ENCODE measurements around the gene ROGDI. TPM values are rescaled to one million over a fixed set of nuclear protein-coding genes. Genes with fewer than 3 reads are reported as not detected.

The ROGDI gene
- total RNA-seq, 4 donors from 2014 or later = 26.3 to 50.1 (median 38.0) TPM

GRCh38 chr16:4776141-4776705 is 26.2 kb downstream of the ROGDI start:
- TF ChIP-seq POLR2A (IDR thresholded peaks at IDR 0.05) (no peak), CTCF (IDR thresholded peaks at IDR 0.05) (no peak)
- Histone ChIP-seq H3K9me3 (no peaks in the 10 kb centered on the region), H3K27ac (no peak overlapping the region), H3K4me3 (no peak overlapping the region), H3K4me1 (no peaks in the 10 kb centered on the region), H3K27me3 (no peaks in the 10 kb centered on the region), H3K36me3 (no peaks in the 10 kb centered on the region)
- no peak for DNase-seq

- Histone ChIP-seq H3K4me3 (no peak overlapping the region), H3K27me3 (no peaks in the 10 kb centered on the region), H3K36me3 (no peaks in the 10 kb centered on the region), H3K27ac (no peak overlapping the region), H3K9me3 (no peaks in the 10 kb centered on the region), H3K4me1 (no peaks in the 10 kb centered on the region)
- TF ChIP-seq CTCF (IDR thresholded peaks at IDR 0.05) (no peak), POLR2A (IDR thresholded peaks at IDR 0.05) (no peak)
- DNase-seq = no peak
These were observed 27.4 kb downstream of the ROGDI start for GRCh38 chr16:4775005-4775404.

- Histone ChIP-seq H3K4me3 (no peak overlapping the region), H3K27ac (no peak overlapping the region), H3K4me1 (peaks cover 0 to 13% (median 8%) of the 10 kb centered on the region in 4 donors), H3K27me3 (no peaks in the 10 kb centered on the region), H3K9me3 (no peaks in the 10 kb centered on the region), H3K36me3 (no peaks in the 10 kb centered on the region)
- TF ChIP-seq POLR2A (IDR thresholded peaks at IDR 0.05) (no peak), CTCF (IDR thresholded peaks at IDR 0.05) (no peak)
- DNase-seq = no peak
These were observed 30.1 kb downstream of the ROGDI start for GRCh38 chr16:4772351-4772750.

- Histone ChIP-seq H3K9me3 (no peaks in the 10 kb centered on the region), H3K4me3 (no peak overlapping the region), H3K36me3 (no peaks in the 10 kb centered on the region), H3K27ac (no peak overlapping the region), H3K4me1 (peaks cover 0 to 15% (median 9%) of the 10 kb centered on the region in 4 donors), H3K27me3 (no peaks in the 10 kb centered on the region)
- no peak for DNase-seq
- no peak for TF ChIP-seq CTCF (IDR thresholded peaks at IDR 0.05)
- no peak for TF ChIP-seq POLR2A (IDR thresholded peaks at IDR 0.05)
These were observed 30.8 kb downstream of the ROGDI start for GRCh38 chr16:4771646-4772045.

- H3K4me1 ChIP-seq = peaks cover 0 to 29% (median 14%) of the 10 kb centered on the region in 4 donors
- H3K27me3 ChIP-seq = no peaks in the 10 kb centered on the region
- H3K36me3 ChIP-seq = peaks cover 0 to 8% (median 0%) of the 10 kb centered on the region in 3 donors
- no peak for DNase-seq
- H3K9me3 ChIP-seq = no peaks in the 10 kb centered on the region
- peak overlapping the region in 3 of 4 donors; percentile 40 to 78 (median 68) for H3K4me3 ChIP-seq
- TF ChIP-seq CTCF (IDR thresholded peaks at IDR 0.05) = no peak
- TF ChIP-seq POLR2A (IDR thresholded peaks at IDR 0.05) = no peak
- H3K27ac ChIP-seq = peak overlapping the region in 1 of 4 donors; percentile 90
These were observed 33.2 kb downstream of the ROGDI start for GRCh38 chr16:4769306-4769638.
